Measurements from ENCODE around the gene GDPD3. TPM values are rescaled to one million over a fixed set of nuclear protein-coding genes. Genes with fewer than 3 reads are reported as not detected.

The GDPD3 gene
- total and polyA plus RNA-seq, 9 of the 15 experiments (the other 6 are each of a cell fraction or from before 2014, with no cell fraction given), result 0.47 to 3.9 (median 1.1) TPM

- Histone ChIP-seq H2AFZ (ENCODE audit: low read depth, low read length) (no peak overlapping the region), H3K79me2 (ENCODE audit: control insufficient read depth, insufficient read depth, low read length) (peaks cover 68% of the 10 kb centered on the region), H3K36me3 (ENCODE audit: control insufficient read depth, insufficient read depth, low read length) (peaks cover 64% of the 10 kb centered on the region), H4K20me1 (replicated peaks; ENCODE audit: control insufficient read depth, insufficient read depth, low read length) (peaks cover 51% of the 10 kb centered on the region), H3K9me3 (replicated peaks; ENCODE audit: control insufficient read depth, insufficient read depth, low read depth, low read length) (no peaks in the 10 kb centered on the region), H3K27me3 (ENCODE audit: control insufficient read depth in 2 of 2, insufficient read depth in 2 of 2, low read length in 2 of 2) (no peaks in the 10 kb centered on the region), H3K4me1 (replicated peaks in 1 of 2; ENCODE audit: control insufficient read depth in 2 of 2, insufficient read depth in 2 of 2, low read length in 2 of 2) (peaks cover 36 to 51% of the 10 kb centered on the region in 2 experiments), H3K9ac (ENCODE audit: insufficient read depth in 1 of 2, low read depth in 2 of 2, low read length in 2 of 2) (peak overlapping the region; percentile 86 to 93; a peak in 3 of 4 replicates), H3K4me3 (peak overlapping the region; percentile 32), H3K9me1 (ENCODE audit: control insufficient read depth, insufficient read depth, low read length) (peaks cover 17% of the 10 kb centered on the region), H3K27ac (ENCODE audit: extremely low read depth, low read depth, low read length) (peak overlapping the region; percentile 55; the same call in 2 of the 3 replicates), H3K4me2 (ENCODE audit: insufficient read depth, low read length) (peak overlapping the region; percentile 79)
- ChIA-PET CTCF (ENCODE audit: low intra/inter-chr PET ratio) (no interaction called here), POLR2A (interaction anchor here (0.8 to 1.9 kb wide), 2 partner anchors 23 to 26 kb away, joined by 3 to 9 read pairs; partner anchors contain the start of gene TBX6)
- intact Hi-C loops (cut with micrococcal nuclease) (loop anchor here (10.0 kb wide), 2 partner anchors 306 to 586 kb away; partner anchors contain the start of genes FBRS, MYL11, PRR14 and TBC1D10B), in situ Hi-C loops (cut with MboI) (no loop called here)
- 97% methylated on average over 16 of the region's 17 CpGs for WGBS (ENCODE audit: insufficient coverage, low coverage, missing lambda C conversion rate)
- DNase-seq (ENCODE audit: extremely low read depth in 1 of 4, low spot score in 3 of 4) (peak in 1 of 4 experiments; percentile 37), ATAC-seq (no peak), FAIRE-seq (no peak)
- BruUV-seq (replicated peaks), result no TSS peak
- TF ChIP-seq SRSF3 (IDR thresholded peaks at IDR 0.05; ENCODE audit: insufficient read depth, low read length) (no peak), MTA2 (IDR thresholded peaks at IDR 0.05; ENCODE audit: low read depth) (no peak), NR4A1 (CRISPR knock-in tag; IDR thresholded peaks at IDR 0.05) (no peak), NR4A1 (tag; IDR thresholded peaks at IDR 0.05) (no peak), E2F3 (CRISPR knock-in tag; IDR thresholded peaks at IDR 0.05) (no peak), ATF2 (CRISPR knock-in tag; IDR thresholded peaks at IDR 0.05) (no peak), NCOA4 (IDR thresholded peaks at IDR 0.05; ENCODE audit: partially characterized antibody) (no peak), ARID3B (CRISPR knock-in tag; IDR thresholded peaks at IDR 0.05; ENCODE audit: borderline replicate concordance) (no peak), EP400 (IDR thresholded peaks at IDR 0.05) (no peak), ZNF830 (CRISPR knock-in tag; IDR thresholded peaks at IDR 0.05) (no peak), JUN (IDR thresholded peaks at IDR 0.05; ENCODE audit: borderline replicate concordance, low read depth, low read length) (no peak), JUN (CRISPR knock-in tag; IDR thresholded peaks at IDR 0.05; ENCODE audit: borderline replicate concordance) (no peak), RAD21 (CRISPR knock-in tag; conservative IDR thresholded peaks at IDR 0.05 in 1 of 2, IDR thresholded peaks at IDR 0.05 in 1 of 2) (0 out of 4 replicates have a peak, but pooled peaks of 1 of the 2 experiments have one; percentile 11), SNAPC5 (CRISPR knock-in tag; IDR thresholded peaks at IDR 0.05) (no peak), HEY1 (CRISPR knock-in tag; IDR thresholded peaks at IDR 0.05; ENCODE audit: borderline replicate concordance) (no peak), E4F1 (CRISPR knock-in tag; IDR thresholded peaks at IDR 0.05; ENCODE audit: borderline replicate concordance) (no peak)
Observed at GRCh38 chr16:30068750-30069610, 44.4 kb downstream of the GDPD3 start.

Measured in K562 (cell line).